GM10248 (cell line): Measurements from ENCODE around the gene CLEC16A.
A peak's percentile ranks its signal among the peaks of the same experiment; 100 is the strongest.

Experiments
- CTCF ChIA-PET: fragments of 300-600 bp; sonication (Branson Sonifier 250); formaldehyde crosslinking; extraction: SDS; loops from one replicate; lab custom pipeline; 2021; ENCODE audit warnings: antibody characterized with exemption; lab: Yijun Ruan, JAX
- POLR2A ChIA-PET: fragments of 350-650 bp; sonication (Branson Sonifier 250); formaldehyde crosslinking; extraction: SDS; loops from one replicate; lab custom pipeline; 2020; ENCODE audit warnings: antibody characterized with exemption; lab: Yijun Ruan, JAX
- DNase-seq: peaks from one replicate; pipeline ENCODE4 v3.0.0; 2012; ENCODE audit errors: extremely low spot score
- TF ChIP-seq, protein P1 (sequence below): IDR thresholded peaks from 2 replicates; pipeline ENCODE4 v1.5.1; 2012; ENCODE audit warnings: mild to moderate bottlenecking, low read depth; ENCODE audit errors: extremely low read depth, missing control alignments, control extremely low read depth

CLEC16A gene

DNA sequence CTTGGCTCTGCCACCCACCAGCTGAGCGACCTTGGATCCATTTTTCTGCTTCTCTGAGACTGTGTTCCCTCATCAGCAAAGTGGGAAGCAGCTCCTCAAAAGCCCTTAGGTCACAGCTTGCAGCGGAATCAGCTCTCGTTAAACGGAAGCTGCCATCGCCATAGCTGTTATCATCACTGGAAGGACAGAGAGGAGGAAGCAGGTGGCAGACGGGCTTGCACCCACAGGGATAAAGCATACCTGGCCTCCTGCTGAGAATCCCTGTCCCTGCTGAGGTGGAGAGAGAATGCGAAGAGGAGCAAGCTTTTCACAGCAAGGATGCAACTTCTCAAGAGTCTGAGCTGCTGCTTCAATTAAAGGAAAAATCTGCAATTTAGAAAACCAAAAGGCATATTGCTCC, 106.6 kb downstream of the CLEC16A start:
- ChIA-PET POLR2A (no interaction called here), CTCF (interaction anchor here (1.4 to 1.7 kb wide), 3 partner anchors 17 to 56 kb away, joined by 3 to 4 read pairs (median 4); no protein-coding TSS in a partner anchor)
- no peak for DNase-seq
- TF ChIP-seq, protein P1, sequence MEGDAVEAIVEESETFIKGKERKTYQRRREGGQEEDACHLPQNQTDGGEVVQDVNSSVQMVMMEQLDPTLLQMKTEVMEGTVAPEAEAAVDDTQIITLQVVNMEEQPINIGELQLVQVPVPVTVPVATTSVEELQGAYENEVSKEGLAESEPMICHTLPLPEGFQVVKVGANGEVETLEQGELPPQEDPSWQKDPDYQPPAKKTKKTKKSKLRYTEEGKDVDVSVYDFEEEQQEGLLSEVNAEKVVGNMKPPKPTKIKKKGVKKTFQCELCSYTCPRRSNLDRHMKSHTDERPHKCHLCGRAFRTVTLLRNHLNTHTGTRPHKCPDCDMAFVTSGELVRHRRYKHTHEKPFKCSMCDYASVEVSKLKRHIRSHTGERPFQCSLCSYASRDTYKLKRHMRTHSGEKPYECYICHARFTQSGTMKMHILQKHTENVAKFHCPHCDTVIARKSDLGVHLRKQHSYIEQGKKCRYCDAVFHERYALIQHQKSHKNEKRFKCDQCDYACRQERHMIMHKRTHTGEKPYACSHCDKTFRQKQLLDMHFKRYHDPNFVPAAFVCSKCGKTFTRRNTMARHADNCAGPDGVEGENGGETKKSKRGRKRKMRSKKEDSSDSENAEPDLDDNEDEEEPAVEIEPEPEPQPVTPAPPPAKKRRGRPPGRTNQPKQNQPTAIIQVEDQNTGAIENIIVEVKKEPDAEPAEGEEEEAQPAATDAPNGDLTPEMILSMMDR, result no peak

DNA sequence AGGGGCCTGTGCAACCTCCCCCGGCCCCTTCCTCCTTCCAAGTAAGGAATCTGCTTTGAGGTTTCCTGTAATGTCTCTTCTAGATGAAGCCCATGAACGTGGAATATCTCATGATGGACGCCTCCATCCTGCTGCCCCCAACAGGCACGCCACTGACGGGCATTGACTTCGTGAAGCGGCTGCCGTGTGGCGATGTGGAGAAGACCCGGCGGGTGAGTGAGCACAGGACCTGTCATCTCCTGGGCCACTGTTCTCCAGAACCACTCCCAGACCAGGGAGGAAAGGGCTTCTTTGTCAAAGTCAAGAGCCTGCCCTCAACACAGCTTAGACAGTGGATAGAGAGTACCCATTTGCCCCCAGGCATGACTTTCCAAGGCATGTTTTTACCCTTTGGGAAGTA, 107.1 kb downstream of the CLEC16A start:
- POLR2A ChIA-PET, result no interaction called here
- DNase-seq, result no peak
- CTCF ChIA-PET, result interaction anchor here (1.1 to 1.7 kb wide), 4 partner anchors 10 to 55 kb away, joined by 3 to 7 read pairs (median 4); no protein-coding TSS in a partner anchor
- TF ChIP-seq, protein P1, result no peak

DNA sequence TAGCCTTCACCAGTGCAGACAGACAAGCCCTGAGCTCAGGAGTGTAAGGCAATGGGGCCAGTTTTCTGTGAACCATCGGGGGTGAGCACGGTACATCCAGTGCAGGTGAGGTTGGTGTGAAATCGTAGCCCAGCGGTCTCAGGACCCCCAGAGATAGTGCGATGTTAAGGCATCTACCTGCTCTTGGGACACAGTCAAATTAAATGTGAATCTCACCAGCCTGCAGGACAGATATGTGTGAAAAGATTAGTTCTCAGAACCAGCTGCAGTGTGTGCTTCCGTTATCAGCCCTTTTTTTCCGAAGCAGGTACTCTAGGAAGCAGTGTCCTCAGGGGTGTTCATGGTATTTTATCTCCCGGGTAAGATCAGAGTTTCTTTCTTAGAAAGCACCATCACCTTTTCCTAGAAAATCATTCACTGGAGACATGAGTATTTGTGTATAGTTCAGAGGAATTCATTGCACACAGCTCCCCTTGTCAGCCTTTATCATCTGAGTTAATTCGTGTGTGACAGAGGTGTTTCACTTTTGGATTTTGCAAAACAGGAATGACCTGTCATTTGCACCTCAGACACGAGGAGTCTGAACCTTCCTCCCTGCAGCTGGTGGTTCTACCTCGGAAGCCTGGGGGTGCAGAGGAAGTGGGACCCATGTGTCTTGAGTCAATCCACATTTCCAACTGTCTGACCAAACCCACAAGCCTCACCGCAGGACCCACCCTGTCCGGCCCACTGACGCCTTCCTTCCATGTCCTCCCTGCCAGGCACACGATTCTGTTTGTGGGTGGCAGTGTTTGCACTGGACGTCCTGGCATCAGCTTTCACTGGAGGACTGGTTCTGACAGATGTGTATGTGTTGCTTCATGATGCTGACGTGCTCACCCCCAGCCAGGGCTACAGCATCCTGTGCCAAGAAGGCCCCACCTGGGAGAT, 107.8 kb downstream of the CLEC16A start:
- DNase-seq, result peak; percentile 71
- POLR2A ChIA-PET, result no interaction called here
- TF ChIP-seq, protein P1, result no peak
- CTCF ChIA-PET, result interaction anchor here (1.1 to 1.7 kb wide), 5 partner anchors 9 to 55 kb away, joined by 3 to 7 read pairs (median 4); no protein-coding TSS in a partner anchor

DNA sequence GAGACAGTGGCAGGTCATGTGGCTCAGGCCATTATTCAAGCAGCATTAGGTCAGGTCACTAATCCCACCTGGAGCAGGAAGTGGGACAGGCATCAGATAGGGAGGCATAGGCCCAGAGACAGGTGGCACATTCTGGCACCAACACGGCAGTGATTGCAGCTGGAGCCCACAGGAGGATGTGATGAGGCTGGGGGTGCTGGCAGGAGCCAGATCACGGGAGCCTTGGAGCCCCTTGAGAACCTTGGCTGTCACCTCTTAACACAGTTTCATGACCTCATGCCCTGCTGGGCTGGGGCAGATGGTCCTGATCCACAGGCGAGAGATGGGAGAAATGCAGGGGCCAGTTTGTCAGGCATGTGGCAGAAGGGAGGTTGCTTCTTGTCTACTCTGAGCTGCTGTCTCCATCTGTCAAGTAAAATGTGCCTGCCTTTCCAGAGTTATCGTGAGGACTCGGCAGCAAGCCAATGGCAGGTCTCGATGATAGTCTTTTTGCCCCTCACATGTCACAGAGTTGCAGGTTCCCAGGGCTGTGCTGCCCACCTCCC, 109.6 kb downstream of the CLEC16A start:
- TF ChIP-seq, protein P1, result no peak
- CTCF ChIA-PET, result interaction anchor here (1.4 to 2.3 kb wide), 3 partner anchors 11 to 83 kb away, joined by 3 to 13 read pairs (median 4); no protein-coding TSS in a partner anchor
- no peak for DNase-seq
- POLR2A ChIA-PET, result no interaction called here

DNA sequence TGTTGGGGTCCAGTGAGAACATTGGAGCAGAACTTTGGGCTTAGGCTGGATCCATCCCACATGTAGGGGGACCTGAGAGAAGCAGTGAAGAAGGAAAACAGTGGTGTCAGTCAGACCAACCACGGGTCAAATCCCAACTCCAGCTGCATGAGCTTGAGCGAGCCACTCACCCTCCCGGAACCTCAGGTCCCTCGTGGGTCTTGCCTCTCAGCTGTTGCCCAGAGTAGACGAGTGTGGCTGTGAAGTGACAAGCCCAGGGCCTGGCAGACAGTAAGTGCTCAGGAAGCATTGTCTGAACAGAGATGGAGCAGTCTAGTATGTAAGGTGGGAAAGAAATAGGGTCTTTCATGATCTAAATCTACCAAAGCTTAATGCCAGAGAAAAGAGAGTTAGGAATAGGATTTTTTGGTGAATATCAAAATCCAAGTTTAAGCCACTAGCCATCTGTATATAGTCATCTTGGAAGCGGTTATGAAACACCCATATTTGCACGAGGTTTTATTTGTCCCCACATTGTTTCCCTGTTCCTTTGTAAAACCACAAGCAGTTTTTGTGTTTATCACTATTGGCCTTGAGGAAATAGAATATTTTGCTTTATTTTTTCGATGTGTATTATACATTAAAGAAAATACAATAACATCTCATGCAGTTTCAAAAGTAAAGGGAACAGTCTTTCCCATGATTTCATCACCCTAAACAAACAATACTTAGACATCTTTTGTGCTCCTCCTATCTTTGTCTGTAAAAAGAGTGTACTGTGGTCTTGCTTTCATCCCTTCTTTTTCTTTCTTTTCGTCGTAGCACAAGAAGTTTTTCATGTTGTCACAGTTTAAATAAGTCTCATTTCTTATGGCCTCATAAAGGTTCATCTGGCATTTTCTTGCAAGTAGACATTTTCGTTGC, 112.0 kb downstream of the CLEC16A start:
- POLR2A ChIA-PET, result no interaction called here
- CTCF ChIA-PET, result interaction anchor here (0.6 to 2.3 kb wide), 3 partner anchors 9 to 199 kb away, joined by 3 to 13 read pairs (median 3); partner anchors contain the start of gene SOCS1
- TF ChIP-seq, protein P1, result no peak
- DNase-seq, result no peak
